ENCODE results near the gene DGKB. TPM values are rescaled to one million over a fixed set of nuclear protein-coding genes. Genes with fewer than 3 reads are reported as not detected.

Gene DGKB
- polyA plus RNA-seq, 4 donors, result 0.19 to 0.31 TPM; not detected in 2

DNA sequence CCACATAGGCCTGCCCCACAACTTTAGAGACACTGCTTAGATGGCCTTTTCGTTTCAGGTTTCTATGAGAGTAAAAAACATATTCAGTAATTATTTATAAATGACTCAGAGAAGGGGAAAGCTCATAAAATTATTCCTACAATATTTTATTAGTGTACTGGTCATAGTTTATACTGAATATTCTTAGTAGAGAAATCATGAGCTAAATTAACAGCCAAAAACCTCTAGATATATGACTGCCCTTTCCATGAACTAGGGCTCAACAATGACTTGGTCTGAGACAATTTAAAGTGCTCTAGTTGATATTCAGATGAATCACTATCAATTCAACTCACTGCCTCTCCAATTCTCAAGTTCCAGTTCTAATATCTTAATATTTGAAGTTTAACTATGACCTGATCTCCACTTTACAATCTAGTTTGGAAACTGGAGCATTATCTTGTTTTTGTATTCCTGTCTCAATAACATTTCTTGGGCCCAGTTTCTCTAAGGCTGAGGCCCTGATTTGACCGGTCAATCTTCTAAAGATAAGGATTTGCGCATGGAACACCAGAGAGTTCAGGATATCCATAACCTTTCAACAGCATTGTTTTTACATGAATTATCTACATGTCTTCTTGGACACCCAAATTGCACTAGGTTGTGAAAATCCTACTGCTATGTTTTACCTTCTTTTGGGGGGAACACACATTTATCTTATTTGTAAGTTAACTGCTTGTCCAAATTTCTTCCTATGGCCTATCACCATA is 141.6 kb downstream of the DGKB start:
- H3K27ac ChIP-seq (ENCODE audit: low read depth in 1 of 3, low read length in 2 of 3), result no peak overlapping the region
- 77 to 79% (median 79%) methylated on average over 3 of the region's 3 CpGs for WGBS, 3 donors
- no peaks in the 10 kb centered on the region for H3K36me3 ChIP-seq (ENCODE audit: control insufficient read depth in 3 of 3, insufficient read depth in 2 of 3, low read depth in 1 of 3, low read length in 3 of 3)
- no peaks in the 10 kb centered on the region for H3K9me3 ChIP-seq (ENCODE audit: control insufficient read depth in 2 of 2, insufficient read depth in 1 of 2, low read depth in 1 of 2, low read length in 1 of 2)
- H3K27me3 ChIP-seq (ENCODE audit: control insufficient read depth in 3 of 3, insufficient read depth in 3 of 3, low read length in 3 of 3), result no peaks in the 10 kb centered on the region
- FAIRE-seq (no peak), DNase-seq (no peak)
- H3K4me3 ChIP-seq (ENCODE audit: low read depth in 1 of 3, low read length in 3 of 3), result no peak overlapping the region
- no peaks in the 10 kb centered on the region for H3K4me1 ChIP-seq (ENCODE audit: control insufficient read depth in 3 of 3, insufficient read depth in 2 of 3, low read depth in 1 of 3, low read length in 2 of 3)

DNA sequence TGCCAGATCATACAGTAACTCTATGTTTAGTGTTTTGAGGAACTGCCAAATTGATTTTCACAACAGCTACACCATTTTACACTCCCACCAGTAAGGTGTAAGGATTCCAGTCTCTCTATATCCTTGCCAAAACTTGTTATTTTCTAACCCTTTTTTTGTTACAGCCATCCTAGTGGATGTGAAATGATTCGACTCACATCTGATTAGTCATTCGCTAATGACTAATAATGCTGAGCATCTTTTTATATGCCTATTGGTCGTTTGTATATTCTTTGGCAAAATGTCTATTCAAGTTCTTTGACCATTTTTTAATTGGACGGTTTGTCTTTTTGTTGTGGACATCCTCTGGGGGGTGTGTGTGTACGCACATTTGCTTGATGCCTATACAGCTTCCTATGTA is 142.8 kb downstream of the DGKB start:
- WGBS, 3 donors, result 76 to 87% (median 78%) methylated on average over 5 of the region's 5 CpGs
- no peaks in the 10 kb centered on the region for H3K36me3 ChIP-seq (ENCODE audit: control insufficient read depth in 3 of 3, insufficient read depth in 2 of 3, low read depth in 1 of 3, low read length in 3 of 3)

DNA sequence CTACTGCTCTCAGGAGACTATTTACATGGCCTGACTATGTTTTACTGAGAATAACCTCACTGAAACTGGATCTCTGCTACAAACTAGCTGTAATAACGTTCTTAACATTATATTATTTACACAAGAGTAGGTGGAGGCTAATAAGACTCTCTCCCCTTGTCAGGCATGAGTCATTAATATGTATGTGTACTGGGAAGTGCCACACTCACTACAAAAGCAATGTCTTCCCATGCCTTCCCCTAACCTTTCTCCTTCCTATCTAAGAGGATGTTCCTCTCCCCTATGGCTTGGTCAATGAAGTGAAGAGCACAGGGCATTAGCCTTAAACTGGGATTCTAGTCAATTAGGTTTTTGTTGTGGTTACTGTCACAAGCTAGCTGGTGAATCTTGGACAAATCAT is 147.9 kb downstream of the DGKB start:
- Histone ChIP-seq H3K36me3 (ENCODE audit: control insufficient read depth in 3 of 3, insufficient read depth in 2 of 3, low read depth in 1 of 3, low read length in 3 of 3) (no peaks in the 10 kb centered on the region), H3K27ac (ENCODE audit: low read depth in 1 of 3, low read length in 2 of 3) (no peak overlapping the region), H3K27me3 (ENCODE audit: control insufficient read depth in 3 of 3, insufficient read depth in 3 of 3, low read length in 3 of 3) (no peaks in the 10 kb centered on the region), H3K9me3 (ENCODE audit: control insufficient read depth in 2 of 2, insufficient read depth in 1 of 2, low read depth in 1 of 2, low read length in 1 of 2) (no peaks in the 10 kb centered on the region), H3K4me3 (ENCODE audit: low read depth in 1 of 3, low read length in 3 of 3) (no peak overlapping the region), H3K4me1 (ENCODE audit: control insufficient read depth in 3 of 3, insufficient read depth in 2 of 3, low read depth in 1 of 3, low read length in 2 of 3) (no peaks in the 10 kb centered on the region)
- DNase-seq, result no peak
- no peak for FAIRE-seq
- WGBS, 3 donors, result 2 to 19% (median 6%) methylated on average over 1 of the region's 1 CpG

More for the DNA sequence above, 142.8 kb downstream of the DGKB start:
- Histone ChIP-seq H3K9me3 (ENCODE audit: control insufficient read depth in 2 of 2, insufficient read depth in 1 of 2, low read depth in 1 of 2, low read length in 1 of 2) (no peaks in the 10 kb centered on the region), H3K27ac (ENCODE audit: low read depth in 1 of 3, low read length in 2 of 3) (no peak overlapping the region), H3K4me1 (ENCODE audit: control insufficient read depth in 3 of 3, insufficient read depth in 2 of 3, low read depth in 1 of 3, low read length in 2 of 3) (no peaks in the 10 kb centered on the region), H3K4me3 (ENCODE audit: low read depth in 1 of 3, low read length in 3 of 3) (no peak overlapping the region), H3K27me3 (ENCODE audit: control insufficient read depth in 3 of 3, insufficient read depth in 3 of 3, low read length in 3 of 3) (no peaks in the 10 kb centered on the region)
- DNase-seq (no peak), FAIRE-seq (no peak)

DNA sequence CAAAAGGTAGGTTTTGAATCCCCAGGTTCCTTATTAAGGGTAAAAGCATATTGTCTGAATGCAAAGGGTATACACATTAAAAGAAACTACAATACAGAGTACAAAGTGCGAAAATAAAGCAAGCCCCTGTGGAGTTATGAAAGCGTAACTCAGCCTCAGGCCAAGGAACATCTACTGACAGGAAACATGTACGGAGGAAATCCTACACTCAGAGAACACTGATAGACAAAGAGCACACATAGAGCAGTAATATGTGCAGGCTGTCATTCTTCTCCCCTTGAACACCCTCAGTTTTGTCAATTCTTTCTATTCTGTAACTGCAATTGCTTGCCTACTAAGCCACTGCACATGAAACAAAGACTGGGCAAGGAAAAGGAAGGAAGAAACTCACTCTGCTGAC is 150.2 kb downstream of the DGKB start:
- Histone ChIP-seq H3K4me3 (ENCODE audit: low read depth in 1 of 3, low read length in 3 of 3) (no peak overlapping the region), H3K4me1 (ENCODE audit: control insufficient read depth in 3 of 3, insufficient read depth in 2 of 3, low read depth in 1 of 3, low read length in 2 of 3) (no peaks in the 10 kb centered on the region), H3K36me3 (ENCODE audit: control insufficient read depth in 3 of 3, insufficient read depth in 2 of 3, low read depth in 1 of 3, low read length in 3 of 3) (no peaks in the 10 kb centered on the region), H3K9me3 (ENCODE audit: control insufficient read depth in 2 of 2, insufficient read depth in 1 of 2, low read depth in 1 of 2, low read length in 1 of 2) (no peaks in the 10 kb centered on the region), H3K27me3 (ENCODE audit: control insufficient read depth in 3 of 3, insufficient read depth in 3 of 3, low read length in 3 of 3) (no peaks in the 10 kb centered on the region), H3K27ac (ENCODE audit: low read depth in 1 of 3, low read length in 2 of 3) (no peak overlapping the region)
- FAIRE-seq (no peak), DNase-seq (no peak)
- 82 to 89% (median 85%) methylated on average over 3 of the region's 3 CpGs for WGBS, 3 donors

DNA sequence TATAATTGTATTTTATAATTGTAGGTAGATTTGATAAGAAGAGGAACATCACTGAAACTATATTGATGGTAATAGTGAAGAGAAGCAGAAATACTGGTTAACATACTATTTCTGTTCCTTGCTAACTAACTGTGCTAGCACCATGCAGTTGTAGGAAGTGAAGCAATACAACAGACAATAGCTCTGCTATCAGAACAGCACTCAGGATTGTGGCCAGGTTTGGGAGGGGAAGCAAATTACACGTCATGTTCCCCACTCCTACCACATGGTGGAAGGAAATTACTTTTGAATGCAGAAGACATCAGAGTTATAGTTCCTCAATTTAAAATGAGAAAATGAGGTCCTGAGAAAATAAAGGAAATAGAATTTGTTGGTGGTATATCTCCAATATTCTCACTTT is 151.1 kb downstream of the DGKB start:
- no peaks in the 10 kb centered on the region for H3K27me3 ChIP-seq (ENCODE audit: control insufficient read depth in 3 of 3, insufficient read depth in 3 of 3, low read length in 3 of 3)
- H3K27ac ChIP-seq (ENCODE audit: low read depth in 1 of 3, low read length in 2 of 3), result no peak overlapping the region
- H3K4me1 ChIP-seq (ENCODE audit: control insufficient read depth in 3 of 3, insufficient read depth in 2 of 3, low read depth in 1 of 3, low read length in 2 of 3), result no peaks in the 10 kb centered on the region
- H3K9me3 ChIP-seq (ENCODE audit: control insufficient read depth in 2 of 2, insufficient read depth in 1 of 2, low read depth in 1 of 2, low read length in 1 of 2), result peaks cover 0 to under 1% of the 10 kb centered on the region in 2 donors
- DNase-seq (no peak), FAIRE-seq (no peak)
- no peaks in the 10 kb centered on the region for H3K36me3 ChIP-seq (ENCODE audit: control insufficient read depth in 3 of 3, insufficient read depth in 2 of 3, low read depth in 1 of 3, low read length in 3 of 3)
- H3K4me3 ChIP-seq (ENCODE audit: low read depth in 1 of 3, low read length in 3 of 3), result no peak overlapping the region
- 42 to 52% (median 52%) methylated on average over 1 of the region's 1 CpG for WGBS, 3 donors

DNA sequence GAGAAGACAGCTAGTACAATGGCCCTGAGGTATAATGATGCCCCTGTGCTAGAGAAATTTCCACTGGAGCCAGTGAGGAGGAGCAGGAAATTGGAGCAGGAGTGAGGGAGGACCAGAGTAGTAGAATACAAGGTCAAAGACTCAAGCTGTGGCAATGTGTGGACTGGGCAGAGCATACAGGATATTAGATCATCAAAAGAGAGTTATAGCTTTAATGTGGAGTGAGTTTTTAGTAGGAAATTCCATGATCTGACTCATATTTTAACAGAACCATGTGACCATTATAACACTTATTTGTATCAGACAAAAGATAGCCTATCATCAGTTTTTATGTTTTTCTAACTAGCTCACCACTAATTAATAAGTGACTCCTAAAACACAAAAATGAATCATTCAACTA is 154.1 kb downstream of the DGKB start:
- H3K27me3 ChIP-seq (ENCODE audit: control insufficient read depth in 3 of 3, insufficient read depth in 3 of 3, low read length in 3 of 3), result no peaks in the 10 kb centered on the region
- H3K36me3 ChIP-seq (ENCODE audit: control insufficient read depth in 3 of 3, insufficient read depth in 2 of 3, low read depth in 1 of 3, low read length in 3 of 3), result no peaks in the 10 kb centered on the region
- FAIRE-seq, result no peak
- no peak overlapping the region for H3K27ac ChIP-seq (ENCODE audit: low read depth in 1 of 3, low read length in 2 of 3)
- H3K4me1 ChIP-seq (ENCODE audit: control insufficient read depth in 3 of 3, insufficient read depth in 2 of 3, low read depth in 1 of 3, low read length in 2 of 3), result no peaks in the 10 kb centered on the region
- H3K9me3 ChIP-seq (ENCODE audit: control insufficient read depth in 2 of 2, insufficient read depth in 1 of 2, low read depth in 1 of 2, low read length in 1 of 2), result peaks cover 0 to 11% of the 10 kb centered on the region in 2 donors
- DNase-seq, result no peak
- no peak overlapping the region for H3K4me3 ChIP-seq (ENCODE audit: low read depth in 1 of 3, low read length in 3 of 3)

DNA sequence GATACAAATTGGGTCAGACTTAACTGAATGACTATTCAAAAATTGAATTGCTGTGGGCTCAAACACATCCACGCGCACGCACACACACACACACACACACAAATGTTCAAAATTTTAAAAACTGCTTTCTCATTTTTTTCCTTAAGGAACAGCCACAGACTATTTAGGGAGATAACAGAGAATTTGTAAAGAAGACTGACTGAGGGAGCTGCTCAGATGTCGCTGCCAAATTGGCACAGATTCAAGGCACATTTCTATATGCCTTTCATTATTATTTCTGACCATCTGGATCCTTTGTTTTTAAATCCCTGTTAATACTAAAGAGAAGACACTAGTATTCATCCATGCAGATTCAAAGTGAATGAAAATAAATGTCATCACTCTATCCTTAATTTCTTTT is 154.8 kb downstream of the DGKB start:
- Histone ChIP-seq H3K27me3 (ENCODE audit: control insufficient read depth in 3 of 3, insufficient read depth in 3 of 3, low read length in 3 of 3) (no peaks in the 10 kb centered on the region), H3K4me1 (ENCODE audit: control insufficient read depth in 3 of 3, insufficient read depth in 2 of 3, low read depth in 1 of 3, low read length in 2 of 3) (no peaks in the 10 kb centered on the region), H3K27ac (ENCODE audit: low read depth in 1 of 3, low read length in 2 of 3) (no peak overlapping the region), H3K36me3 (ENCODE audit: control insufficient read depth in 3 of 3, insufficient read depth in 2 of 3, low read depth in 1 of 3, low read length in 3 of 3) (no peaks in the 10 kb centered on the region), H3K9me3 (ENCODE audit: control insufficient read depth in 2 of 2, insufficient read depth in 1 of 2, low read depth in 1 of 2, low read length in 1 of 2) (peaks cover 0 to 11% of the 10 kb centered on the region in 2 donors), H3K4me3 (ENCODE audit: low read depth in 1 of 3, low read length in 3 of 3) (no peak overlapping the region)
- 76 to 81% (median 78%) methylated on average over 4 of the region's 4 CpGs for WGBS, 3 donors
- no peak for FAIRE-seq
- DNase-seq, result no peak

DNA sequence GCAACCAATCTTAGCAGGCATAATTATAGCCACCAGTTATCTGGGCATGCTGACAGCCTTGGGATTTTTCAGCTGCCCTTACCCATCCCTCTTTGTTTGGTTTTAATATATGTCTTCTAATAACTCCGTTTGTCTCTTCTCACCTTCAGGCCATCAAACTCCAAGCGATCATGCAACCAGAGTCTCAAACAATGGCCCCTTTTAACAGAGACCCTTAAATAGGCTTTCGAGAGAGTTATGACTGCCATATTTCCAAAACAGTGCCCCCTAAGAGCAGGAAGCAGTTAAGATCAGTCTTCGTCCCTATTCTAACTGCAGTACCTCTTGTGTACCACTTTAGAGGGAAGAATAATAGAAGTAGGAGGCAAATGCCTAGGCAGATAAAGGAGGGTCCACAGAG is 157.5 kb downstream of the DGKB start:
- 80 to 92% (median 90%) methylated on average over 4 of the region's 4 CpGs for WGBS, 3 donors
- no peak for FAIRE-seq

DNA sequence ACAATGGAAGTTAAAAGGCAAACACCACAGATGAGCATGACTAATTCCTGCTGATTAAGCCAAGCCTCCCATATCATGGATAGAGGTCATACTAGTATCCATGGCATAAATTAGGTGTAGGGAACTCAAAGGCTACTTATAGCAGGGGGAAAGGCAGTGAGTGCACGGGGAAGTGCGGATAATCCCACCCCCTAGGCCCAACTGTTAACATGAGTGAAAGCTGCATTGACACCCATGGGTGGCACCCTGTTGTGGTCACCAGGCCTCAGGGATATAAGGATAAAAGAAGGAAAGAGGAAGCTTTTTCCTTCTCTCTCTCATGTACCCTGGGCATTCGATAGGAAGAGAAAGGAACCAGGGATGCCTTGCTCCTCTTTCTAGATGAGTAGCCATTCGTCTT is 161.9 kb downstream of the DGKB start:
- no peak overlapping the region for H3K27ac ChIP-seq (ENCODE audit: low read depth in 1 of 3, low read length in 2 of 3)
- WGBS, 3 donors, result 85 to 91% (median 90%) methylated on average over 4 of the region's 4 CpGs
- no peaks in the 10 kb centered on the region for H3K4me1 ChIP-seq (ENCODE audit: control insufficient read depth in 3 of 3, insufficient read depth in 2 of 3, low read depth in 1 of 3, low read length in 2 of 3)
- DNase-seq (no peak), FAIRE-seq (no peak)
- H3K9me3 ChIP-seq (ENCODE audit: control insufficient read depth in 2 of 2, insufficient read depth in 1 of 2, low read depth in 1 of 2, low read length in 1 of 2), result peaks cover 0 to 23% of the 10 kb centered on the region in 2 donors
- no peak overlapping the region for H3K4me3 ChIP-seq (ENCODE audit: low read depth in 1 of 3, low read length in 3 of 3)
- H3K36me3 ChIP-seq (ENCODE audit: control insufficient read depth in 3 of 3, insufficient read depth in 2 of 3, low read depth in 1 of 3, low read length in 3 of 3), result no peaks in the 10 kb centered on the region
- H3K27me3 ChIP-seq (ENCODE audit: control insufficient read depth in 3 of 3, insufficient read depth in 3 of 3, low read length in 3 of 3), result no peaks in the 10 kb centered on the region

More for the DNA sequence above, 157.5 kb downstream of the DGKB start:
- H3K9me3 ChIP-seq (ENCODE audit: control insufficient read depth in 2 of 2, insufficient read depth in 1 of 2, low read depth in 1 of 2, low read length in 1 of 2), result peaks cover 0 to 22% of the 10 kb centered on the region in 2 donors
- no peak overlapping the region for H3K4me3 ChIP-seq (ENCODE audit: low read depth in 1 of 3, low read length in 3 of 3)
- no peaks in the 10 kb centered on the region for H3K27me3 ChIP-seq (ENCODE audit: control insufficient read depth in 3 of 3, insufficient read depth in 3 of 3, low read length in 3 of 3)
- H3K27ac ChIP-seq (ENCODE audit: low read depth in 1 of 3, low read length in 2 of 3), result no peak overlapping the region
- no peaks in the 10 kb centered on the region for H3K4me1 ChIP-seq (ENCODE audit: control insufficient read depth in 3 of 3, insufficient read depth in 2 of 3, low read depth in 1 of 3, low read length in 2 of 3)
- DNase-seq, result no peak
- no peaks in the 10 kb centered on the region for H3K36me3 ChIP-seq (ENCODE audit: control insufficient read depth in 3 of 3, insufficient read depth in 2 of 3, low read depth in 1 of 3, low read length in 3 of 3)
